SKM-1 treated with dmso at 0.1 percent for 144 hours (cell line): Measurements from ENCODE around the gene SPC24.
"Not testable (repeated sequence)": the region's sequence is repeated elsewhere in the genome, so short reads cannot be mapped to it uniquely, and the experiment has no call there.

Experiments used
- DNase-seq: peaks from one replicate; lab custom pipeline; 2025; ENCODE audit not compliant: unreplicated experiment; lab: John Stamatoyannopoulos, UW

Gene SPC24

GRCh38 chr19:11166281-11167142, 10.9 kb upstream of the SPC24 start:
- DNase-seq, result no peak

- no peak for DNase-seq
These were observed 10.0 kb upstream of the SPC24 start for GRCh38 chr19:11165486-11166030.

GRCh38 chr19:11164879-11165406, 9.4 kb upstream of the SPC24 start:
- no peak for DNase-seq

- DNase-seq, result no peak
These were observed 8.7 kb upstream of the SPC24 start for GRCh38 chr19:11164296-11164695.

GRCh38 chr19:11160440-11160768, 4.8 kb upstream of the SPC24 start:
- not testable (repeated sequence) for DNase-seq

GRCh38 chr19:11159598-11160439, 4.2 kb upstream of the SPC24 start:
- no peak for DNase-seq

GRCh38 chr19:11154683-11155047, 917 bp downstream of the SPC24 start:
- no peak for DNase-seq

GRCh38 chr19:11152318-11153062, 3.1 kb downstream of the SPC24 start:
- DNase-seq, result no peak

GRCh38 chr19:11151181-11151580, 4.4 kb downstream of the SPC24 start:
- no peak for DNase-seq

- DNase-seq, result no peak
These were observed 7.6 kb downstream of the SPC24 start for GRCh38 chr19:11148001-11148400.

GRCh38 chr19:11145536-11145924, 10.1 kb downstream of the SPC24 start:
- no peak for DNase-seq

- no peak for DNase-seq
These were observed 12.9 kb downstream of the SPC24 start for GRCh38 chr19:11142528-11143171.

GRCh38 chr19:11141937-11142527, 13.6 kb downstream of the SPC24 start:
- DNase-seq, result no peak

- no peak for DNase-seq
These were observed 14.7 kb downstream of the SPC24 start for GRCh38 chr19:11140896-11141295.

GRCh38 chr19:11140023-11140538, 15.5 kb downstream of the SPC24 start:
- DNase-seq, result not testable (repeated sequence)

GRCh38 chr19:11138601-11139300, 16.8 kb downstream of the SPC24 start:
- DNase-seq, result no peak

GRCh38 chr19:11137542-11138384, 17.8 kb downstream of the SPC24 start:
- DNase-seq, result peak; percentile 59

- DNase-seq, result no peak
These were observed 19.0 kb downstream of the SPC24 start for GRCh38 chr19:11136400-11137101.
